HG03354 (cell line): ENCODE results near the gene OGFR.

Experiments used
- ATAC-seq: cut with Tn5 transposase; IDR thresholded peaks from one replicate; pipeline ENCODE4 v1.9.1; 2021; ENCODE audit warnings: mild to moderate bottlenecking; ENCODE audit not compliant: unreplicated experiment, poor library complexity, severe bottlenecking

OGFR gene

GRCh38 chr20:62796699-62797491, 7.7 kb upstream of the OGFR start:
- no peak for ATAC-seq

DNA sequence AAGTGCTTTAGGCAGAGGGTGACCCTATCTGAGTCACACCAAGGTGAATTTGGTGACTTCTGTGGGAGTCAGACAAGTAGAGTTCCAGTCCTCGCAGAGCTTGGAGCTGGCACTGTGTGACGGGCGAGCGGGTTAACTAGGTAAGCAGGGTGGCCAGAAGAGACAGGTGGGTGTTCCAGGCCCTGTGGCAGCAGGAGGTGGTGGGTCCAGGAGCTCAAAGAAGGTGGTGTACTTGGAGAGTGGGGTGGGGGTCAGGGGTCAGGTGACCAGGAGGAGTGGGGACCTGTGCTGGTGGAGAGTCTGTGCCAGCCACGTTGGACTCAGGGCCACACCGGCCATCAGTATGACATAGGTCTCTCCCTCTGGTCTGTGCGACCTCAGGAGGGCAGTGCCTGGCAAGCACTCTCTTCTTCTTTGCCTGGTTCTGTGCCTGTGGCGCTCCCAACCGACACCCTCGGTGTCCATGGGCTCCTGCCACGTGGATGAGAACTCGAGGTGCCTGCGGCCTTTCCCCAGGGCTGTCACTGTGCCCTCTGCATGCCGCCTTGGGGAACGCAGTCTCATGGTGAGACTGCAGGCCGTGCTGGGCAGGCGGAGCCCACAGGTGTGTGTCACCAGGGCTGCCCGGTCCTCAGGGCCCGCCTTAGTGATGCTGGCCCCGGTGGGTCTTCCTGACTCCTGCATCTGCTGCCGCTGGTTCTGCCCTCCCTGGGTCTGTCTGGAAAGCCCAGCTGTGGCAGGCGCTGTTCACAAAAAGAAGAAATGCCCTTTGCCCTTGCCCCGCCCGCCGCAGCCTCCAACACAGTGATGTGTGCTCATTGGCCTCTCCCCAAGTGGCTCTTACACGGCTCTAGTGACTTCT, 6.7 kb upstream of the OGFR start:
- no peak for ATAC-seq

GRCh38 chr20:62799036-62799435, 5.6 kb upstream of the OGFR start:
- no peak for ATAC-seq

DNA sequence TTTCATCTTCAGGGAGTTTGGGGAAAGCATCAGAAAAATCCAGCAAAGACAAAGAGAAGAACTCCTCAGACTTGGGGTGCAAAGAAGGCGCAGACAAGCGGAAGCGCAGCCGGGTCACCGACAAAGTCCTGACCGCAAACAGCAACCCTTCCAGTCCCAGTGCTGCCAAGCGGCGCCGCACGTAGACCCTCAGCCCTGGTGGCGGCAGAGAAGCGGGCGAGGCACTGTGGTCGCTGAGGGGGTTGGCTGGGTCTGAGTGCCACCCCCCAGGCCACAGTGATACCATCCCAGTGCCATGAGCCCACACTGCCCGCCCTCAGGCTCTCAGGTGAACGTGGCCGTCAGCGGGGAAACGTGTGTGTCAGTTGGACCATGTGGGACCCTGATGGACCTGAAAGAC, 5.2 kb upstream of the OGFR start:
- no peak for ATAC-seq

- no peak for ATAC-seq
Measured at GRCh38 chr20:62799873-62800272, 4.8 kb upstream of the OGFR start.

GRCh38 chr20:62800314-62801259, 4.0 kb upstream of the OGFR start:
- ATAC-seq = no peak

DNA sequence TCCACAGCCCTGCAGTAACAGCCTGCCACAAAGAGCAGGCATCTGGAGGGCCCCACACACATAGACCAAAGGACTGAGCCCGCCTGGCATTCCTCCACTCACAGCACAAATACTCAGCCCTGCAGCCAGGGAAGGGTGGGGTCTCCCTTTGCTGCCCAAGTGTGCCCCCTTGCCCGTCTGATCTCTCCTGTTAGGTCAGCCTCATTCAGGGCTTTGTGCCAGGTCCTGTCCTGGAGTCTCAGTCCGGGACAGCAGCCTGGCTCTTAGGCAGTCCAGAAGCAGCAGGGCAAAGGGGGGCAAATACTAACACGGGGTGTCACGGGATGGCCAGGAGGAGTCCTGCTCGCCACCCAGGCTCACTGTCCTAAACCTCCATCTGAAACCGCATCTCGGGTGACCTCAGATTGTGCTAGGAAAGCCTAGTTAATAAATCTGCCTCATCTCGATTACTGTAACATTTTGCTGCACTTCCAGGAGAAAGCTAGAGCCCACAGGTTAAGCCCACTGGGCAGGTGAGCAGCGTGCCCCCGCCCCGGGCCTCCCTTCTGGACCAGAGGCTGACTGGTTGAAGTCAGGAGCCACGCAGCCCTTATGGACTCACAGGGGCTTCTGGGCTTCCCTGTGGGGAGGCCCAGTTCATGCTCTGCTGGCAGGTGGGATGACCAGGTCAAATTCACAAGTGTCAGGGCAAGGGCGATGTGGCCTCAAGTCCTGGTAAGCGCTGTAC, 3.2 kb upstream of the OGFR start:
- ATAC-seq = no peak

GRCh38 chr20:62802026-62802712, 2.5 kb upstream of the OGFR start:
- no peak for ATAC-seq

GRCh38 chr20:62804021-62804626, 511 bp upstream of the OGFR start:
- no peak for ATAC-seq

- ATAC-seq = peak; percentile 22
Measured at GRCh38 chr20:62805155-62805710, 598 bp downstream of the OGFR start.

GRCh38 chr20:62805711-62806382, 1.2 kb downstream of the OGFR start:
- ATAC-seq = no peak

GRCh38 chr20:62806383-62807050, 1.9 kb downstream of the OGFR start:
- no peak for ATAC-seq

- no peak for ATAC-seq
Measured at GRCh38 chr20:62807444-62808210, 3.0 kb downstream of the OGFR start.

DNA sequence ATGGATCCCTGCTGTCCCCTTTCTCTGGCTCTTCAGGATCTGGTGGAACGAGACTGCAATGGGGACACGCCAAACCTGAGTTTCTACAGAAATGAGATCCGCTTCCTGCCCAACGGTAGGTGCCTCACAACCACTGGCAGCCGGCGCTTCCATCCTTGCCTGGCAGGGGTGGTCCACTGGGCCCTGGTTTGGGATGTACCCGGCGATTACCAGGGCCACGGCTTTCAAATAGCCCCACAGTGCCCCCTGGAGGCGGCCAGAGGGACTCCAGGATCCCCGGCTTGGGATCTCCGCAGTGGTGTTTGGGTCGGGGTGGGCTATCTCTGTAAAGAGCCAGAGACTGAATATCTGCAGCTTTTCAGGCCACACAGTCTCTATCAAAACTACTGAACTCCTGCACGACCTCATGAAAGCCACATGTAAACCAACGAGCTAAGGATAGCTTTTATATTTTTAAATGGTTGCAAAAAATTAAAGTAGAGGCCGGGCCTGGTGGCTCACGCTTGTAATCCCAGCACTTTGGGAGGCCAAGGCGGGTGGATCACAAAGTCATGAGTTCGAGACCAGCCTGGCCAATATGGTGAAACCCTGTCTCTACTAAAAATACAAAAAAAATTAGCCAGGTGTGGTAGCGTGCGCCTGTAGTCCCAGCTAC, 3.7 kb downstream of the OGFR start:
- no peak for ATAC-seq

DNA sequence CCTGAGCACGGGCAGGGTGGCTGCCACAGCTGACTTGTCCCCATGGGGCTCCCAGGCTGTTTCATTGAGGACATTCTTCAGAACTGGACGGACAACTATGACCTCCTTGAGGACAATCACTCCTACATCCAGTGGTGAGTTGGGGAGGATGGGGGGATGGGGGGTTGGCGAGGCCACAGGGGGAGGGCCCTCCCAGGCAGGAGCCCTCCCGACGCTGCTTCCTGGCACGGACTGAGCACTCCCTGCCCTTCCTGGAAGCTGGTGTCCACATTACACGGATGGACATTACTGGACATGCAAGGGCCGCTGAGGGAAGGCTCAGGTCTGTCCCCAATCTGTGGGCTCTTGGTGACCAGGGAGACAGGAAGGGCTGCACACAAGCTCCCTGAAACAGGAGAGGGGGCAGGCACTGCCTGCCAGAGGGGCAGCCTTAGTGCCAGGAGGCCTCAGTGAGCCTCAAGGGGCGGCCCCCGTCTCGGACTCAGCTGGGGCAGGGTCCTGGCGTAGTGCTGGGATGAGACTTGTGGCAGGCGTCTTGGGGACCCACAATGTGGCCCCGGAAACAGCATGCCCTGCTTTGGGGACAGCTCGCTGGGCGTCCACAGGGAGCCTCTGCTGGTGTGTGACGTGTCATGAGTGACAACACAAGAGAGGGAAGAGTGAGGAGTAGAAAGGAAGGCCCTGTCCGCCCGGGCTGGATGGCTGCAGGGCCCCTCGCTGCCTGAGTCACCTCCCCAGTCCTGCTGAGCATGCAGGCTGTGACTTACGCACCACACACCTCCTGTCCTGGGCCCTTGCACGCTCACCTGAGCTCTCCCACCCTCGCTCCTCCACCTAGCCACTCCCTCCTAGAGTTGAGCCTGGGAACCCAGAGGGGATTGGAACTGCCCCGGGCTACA, 5.1 kb downstream of the OGFR start:
- no peak for ATAC-seq
